WI38 (cell line): ENCODE data around the gene ANKRD1.

Experiments used
- H3K4me3 ChIP-seq: 2 replicates; pipeline ENCODE4 v1.5.1; 2011; ENCODE audit warnings: low read depth, mild to moderate bottlenecking, control low read depth, low read length
- CTCF ChIP-seq: IDR thresholded peaks from 2 replicates; pipeline ENCODE4 v1.5.1; 2012; ENCODE audit warnings: low read depth, mild to moderate bottlenecking, control low read depth, low read length

Gene ANKRD1

DNA sequence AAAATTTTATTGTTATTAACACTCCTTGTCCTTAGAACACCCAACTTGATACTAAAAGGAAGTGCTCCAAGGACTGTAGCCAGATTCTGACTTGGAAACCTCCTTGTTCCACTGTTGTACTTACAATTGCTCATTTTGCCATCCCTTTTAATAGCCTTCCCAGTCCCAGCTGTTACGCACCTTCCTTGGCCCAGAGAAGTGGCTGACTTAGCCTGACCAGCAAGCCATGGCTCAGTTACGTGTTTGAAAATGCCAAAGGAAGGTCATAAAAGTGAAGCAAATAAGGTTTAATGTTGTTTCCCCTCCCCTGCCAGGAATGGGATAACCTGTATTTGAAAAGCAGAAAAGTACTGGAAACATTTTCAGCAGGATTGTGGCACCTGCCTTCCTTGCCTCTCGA, 3.7 kb upstream of the ANKRD1 start:
- H3K4me3 ChIP-seq = no peak overlapping the region
- TF ChIP-seq CTCF = no peak

- no peak overlapping the region for H3K4me3 ChIP-seq
- no peak for TF ChIP-seq CTCF
Observed at GRCh38 chr10:90923111-90923731, 2.3 kb upstream of the ANKRD1 start.

- TF ChIP-seq CTCF = no peak
- H3K4me3 ChIP-seq = no peak overlapping the region
Observed at GRCh38 chr10:90921906-90922305, 1.0 kb upstream of the ANKRD1 start.

DNA sequence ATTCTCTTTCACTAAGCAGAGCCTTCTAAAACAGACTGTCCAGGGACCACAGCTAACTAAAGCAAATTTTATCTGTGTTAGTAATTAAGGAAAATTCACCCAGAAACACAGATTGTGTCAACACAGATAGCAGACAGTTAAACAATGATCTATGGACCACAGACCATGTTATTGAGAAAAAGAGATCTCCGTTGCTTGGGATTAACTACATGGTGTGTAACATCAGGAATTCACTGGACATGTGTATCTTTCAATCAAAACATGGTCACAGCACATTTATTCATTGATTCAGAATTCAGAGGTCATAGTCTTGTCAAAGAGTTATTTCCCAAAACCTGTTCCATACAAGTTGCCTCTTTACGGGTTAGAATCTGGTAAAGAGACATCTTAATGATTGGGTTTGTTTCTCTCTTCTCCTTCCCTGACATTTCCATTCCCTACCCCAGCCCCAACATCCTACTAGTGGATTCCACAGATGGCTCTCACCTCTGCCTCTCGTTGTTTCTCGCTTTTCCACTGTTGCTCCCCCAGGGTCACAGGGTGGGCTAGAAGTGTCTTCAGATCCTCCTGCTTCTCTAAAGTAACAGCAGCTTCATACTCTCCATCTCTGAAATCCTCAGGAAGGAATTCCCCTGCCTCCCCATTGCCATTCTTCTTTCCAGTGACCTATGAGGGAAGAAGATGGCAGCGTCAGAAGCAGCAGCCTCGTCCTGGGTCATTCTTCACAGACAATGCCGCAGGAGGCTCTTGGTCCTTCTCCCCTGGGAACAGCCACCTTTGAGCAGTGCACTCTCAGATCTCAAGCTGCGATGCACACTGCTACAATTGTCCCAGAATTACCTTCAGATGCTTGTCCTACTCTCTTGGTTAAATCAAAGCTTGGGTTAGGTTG, 958 bp downstream of the ANKRD1 start:
- TF ChIP-seq CTCF = no peak
- peak overlapping the region; percentile 4 for H3K4me3 ChIP-seq

GRCh38 chr10:90917968-90918318, 2.9 kb downstream of the ANKRD1 start:
- TF ChIP-seq CTCF = no peak

DNA sequence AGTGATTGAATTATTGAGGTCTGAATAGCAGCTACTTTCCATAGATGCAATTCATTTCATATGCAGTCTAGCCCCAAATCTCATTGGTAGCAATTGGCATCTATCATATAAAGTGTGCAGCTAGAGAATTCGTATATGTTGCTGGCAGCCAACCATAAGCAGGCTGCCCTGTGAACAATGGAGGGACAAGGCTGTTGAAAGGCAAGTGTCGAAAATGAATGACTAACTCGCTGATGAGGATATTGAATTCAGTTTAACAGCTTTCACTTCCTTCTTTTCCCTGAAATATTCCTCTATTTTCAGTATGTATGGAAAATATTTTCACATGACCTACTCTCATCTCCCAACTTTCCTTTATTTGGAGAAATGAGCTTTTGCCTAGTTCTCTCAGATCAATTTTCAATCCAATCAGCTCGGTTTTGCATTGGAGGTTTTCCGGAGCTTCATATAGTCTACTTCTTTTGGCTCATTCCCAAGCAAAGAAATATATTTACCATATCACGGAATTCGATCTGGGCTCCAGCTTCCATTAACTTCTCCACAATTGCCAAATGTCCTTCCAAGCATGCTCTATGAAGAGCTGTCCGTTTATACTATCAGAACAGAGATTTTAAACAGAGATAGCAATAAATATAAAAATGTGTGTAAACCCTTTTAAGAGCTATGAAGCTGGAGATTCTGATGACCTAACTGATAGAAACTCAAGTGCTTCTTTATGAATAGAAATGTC, 3.5 kb downstream of the ANKRD1 start:
- no peak overlapping the region for H3K4me3 ChIP-seq

More at GRCh38 chr10:90917968-90918318, 2.9 kb downstream of the ANKRD1 start:
- H3K4me3 ChIP-seq = no peak overlapping the region

More for the DNA sequence above, 3.5 kb downstream of the ANKRD1 start:
- no peak for TF ChIP-seq CTCF
